ENCODE measurements around the gene EPS15.

Gene EPS15

DNA sequence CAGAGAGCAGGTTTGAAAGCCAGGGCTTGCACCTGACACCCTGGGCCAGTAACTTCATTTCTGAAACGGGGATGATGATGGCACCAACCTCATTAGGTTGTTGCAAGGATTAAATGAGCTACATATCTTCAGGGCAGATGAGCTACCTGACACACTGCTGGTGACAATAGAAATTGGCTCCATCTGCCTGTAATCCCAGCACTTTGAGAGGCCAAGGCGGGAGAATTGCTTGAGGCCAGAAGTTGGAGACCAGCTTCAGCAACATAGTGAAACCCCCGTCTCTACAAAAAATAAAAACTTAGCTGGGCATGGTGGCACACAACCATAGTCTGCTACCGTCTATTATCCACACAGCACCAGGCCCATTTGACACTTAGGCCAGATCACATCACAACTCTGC lies 182.4 kb downstream of the EPS15 start:
- ChIA-PET POLR2A (interaction anchor here (1.3 kb wide), 1 partner anchor 11 kb away, joined by 3 read pairs; no protein-coding TSS in a partner anchor), CTCF (interaction anchor here (0.6 kb wide), 1 partner anchor 38 kb away, joined by 6 read pairs; no protein-coding TSS in a partner anchor)
- Histone ChIP-seq H3K27ac (ENCODE audit: extremely low read depth, low read depth, low read length) (no peak overlapping the region), H3K9me3 (ENCODE audit: control insufficient read depth, insufficient read depth, low read depth, low read length) (no peaks in the 10 kb centered on the region), H3K36me3 (ENCODE audit: control insufficient read depth in 2 of 2, insufficient read depth in 1 of 2, low read length in 2 of 2) (no peaks in the 10 kb centered on the region), H3K4me3 (ENCODE audit: low read depth, low read length) (no peak overlapping the region), H3K4me1 (ENCODE audit: control insufficient read depth, insufficient read depth, low read length) (no peaks in the 10 kb centered on the region; the same call in 1 of the 2 replicates)
- TF ChIP-seq ZNF561 (tag by site-specific recombination; IDR thresholded peaks at IDR 0.05; ENCODE audit: borderline replicate concordance) (no peak), ZSCAN16 (tag by site-specific recombination; IDR thresholded peaks at IDR 0.05) (no peak), GFI1B (tag by site-specific recombination; IDR thresholded peaks at IDR 0.05) (no peak), ZNF37A (tag by site-specific recombination; IDR thresholded peaks at IDR 0.05) (no peak), ZNF571 (tag by site-specific recombination; IDR thresholded peaks at IDR 0.05) (no peak), ZNF311 (tag by site-specific recombination; IDR thresholded peaks at IDR 0.05; ENCODE audit: borderline replicate concordance) (no peak), ZNF600 (tag by site-specific recombination; IDR thresholded peaks at IDR 0.05) (no peak), ZNF510 (tag by site-specific recombination; IDR thresholded peaks at IDR 0.05; ENCODE audit: insufficient replicate concordance) (no peak), ZNF658 (tag by site-specific recombination; IDR thresholded peaks at IDR 0.05) (no peak)
- TF ChIP-seq, protein P1, sequence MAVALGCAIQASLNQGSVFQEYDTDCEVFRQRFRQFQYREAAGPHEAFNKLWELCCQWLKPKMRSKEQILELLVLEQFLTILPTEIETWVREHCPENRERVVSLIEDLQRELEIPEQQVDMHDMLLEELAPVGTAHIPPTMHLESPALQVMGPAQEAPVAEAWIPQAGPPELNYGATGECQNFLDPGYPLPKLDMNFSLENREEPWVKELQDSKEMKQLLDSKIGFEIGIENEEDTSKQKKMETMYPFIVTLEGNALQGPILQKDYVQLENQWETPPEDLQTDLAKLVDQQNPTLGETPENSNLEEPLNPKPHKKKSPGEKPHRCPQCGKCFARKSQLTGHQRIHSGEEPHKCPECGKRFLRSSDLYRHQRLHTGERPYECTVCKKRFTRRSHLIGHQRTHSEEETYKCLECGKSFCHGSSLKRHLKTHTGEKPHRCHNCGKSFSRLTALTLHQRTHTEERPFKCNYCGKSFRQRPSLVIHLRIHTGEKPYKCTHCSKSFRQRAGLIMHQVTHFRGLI (tag by site-specific recombination; IDR thresholded peaks at IDR 0.05) = no peak

DNA sequence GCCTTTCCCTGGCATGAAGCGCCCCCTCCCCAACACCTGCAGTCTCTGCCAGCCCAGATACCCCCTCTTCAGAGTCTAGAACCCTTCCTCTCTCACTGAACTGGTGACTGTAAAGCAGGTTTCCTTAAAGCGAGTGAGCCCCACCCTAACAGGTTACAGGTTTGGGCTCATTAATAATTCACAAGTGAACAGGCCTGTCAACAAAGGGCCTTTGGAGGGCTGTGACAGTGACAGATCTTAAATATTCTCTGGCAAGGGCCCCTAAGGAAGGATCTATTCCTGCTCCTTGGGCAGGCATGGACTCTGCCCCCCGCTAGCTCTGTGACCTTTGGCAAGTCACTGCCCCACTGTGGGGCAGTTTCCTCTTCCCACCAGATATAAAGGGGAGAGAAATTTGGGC lies 183.1 kb downstream of the EPS15 start:
- Histone ChIP-seq H3K4me1 (ENCODE audit: control insufficient read depth, insufficient read depth, low read length) (peaks cover 3% of the 10 kb centered on the region; the same call in 1 of the 2 replicates), H3K27ac (ENCODE audit: extremely low read depth, low read depth, low read length) (no peak overlapping the region), H3K9me3 (ENCODE audit: control insufficient read depth, insufficient read depth, low read depth, low read length) (no peaks in the 10 kb centered on the region), H3K4me3 (ENCODE audit: low read depth, low read length) (no peak overlapping the region), H3K36me3 (ENCODE audit: control insufficient read depth in 2 of 2, insufficient read depth in 1 of 2, low read length in 2 of 2) (no peaks in the 10 kb centered on the region)
- POLR2A ChIA-PET = interaction anchor here (0.7 to 1.3 kb wide), 2 partner anchors 10 to 199 kb away, joined by 3 to 4 read pairs; no protein-coding TSS in a partner anchor
- TF ChIP-seq, protein P1 (tag by site-specific recombination; IDR thresholded peaks at IDR 0.05) = peak; percentile 96
- TF ChIP-seq, protein P2, sequence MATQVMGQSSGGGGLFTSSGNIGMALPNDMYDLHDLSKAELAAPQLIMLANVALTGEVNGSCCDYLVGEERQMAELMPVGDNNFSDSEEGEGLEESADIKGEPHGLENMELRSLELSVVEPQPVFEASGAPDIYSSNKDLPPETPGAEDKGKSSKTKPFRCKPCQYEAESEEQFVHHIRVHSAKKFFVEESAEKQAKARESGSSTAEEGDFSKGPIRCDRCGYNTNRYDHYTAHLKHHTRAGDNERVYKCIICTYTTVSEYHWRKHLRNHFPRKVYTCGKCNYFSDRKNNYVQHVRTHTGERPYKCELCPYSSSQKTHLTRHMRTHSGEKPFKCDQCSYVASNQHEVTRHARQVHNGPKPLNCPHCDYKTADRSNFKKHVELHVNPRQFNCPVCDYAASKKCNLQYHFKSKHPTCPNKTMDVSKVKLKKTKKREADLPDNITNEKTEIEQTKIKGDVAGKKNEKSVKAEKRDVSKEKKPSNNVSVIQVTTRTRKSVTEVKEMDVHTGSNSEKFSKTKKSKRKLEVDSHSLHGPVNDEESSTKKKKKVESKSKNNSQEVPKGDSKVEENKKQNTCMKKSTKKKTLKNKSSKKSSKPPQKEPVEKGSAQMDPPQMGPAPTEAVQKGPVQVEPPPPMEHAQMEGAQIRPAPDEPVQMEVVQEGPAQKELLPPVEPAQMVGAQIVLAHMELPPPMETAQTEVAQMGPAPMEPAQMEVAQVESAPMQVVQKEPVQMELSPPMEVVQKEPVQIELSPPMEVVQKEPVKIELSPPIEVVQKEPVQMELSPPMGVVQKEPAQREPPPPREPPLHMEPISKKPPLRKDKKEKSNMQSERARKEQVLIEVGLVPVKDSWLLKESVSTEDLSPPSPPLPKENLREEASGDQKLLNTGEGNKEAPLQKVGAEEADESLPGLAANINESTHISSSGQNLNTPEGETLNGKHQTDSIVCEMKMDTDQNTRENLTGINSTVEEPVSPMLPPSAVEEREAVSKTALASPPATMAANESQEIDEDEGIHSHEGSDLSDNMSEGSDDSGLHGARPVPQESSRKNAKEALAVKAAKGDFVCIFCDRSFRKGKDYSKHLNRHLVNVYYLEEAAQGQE (tag by site-specific recombination; IDR thresholded peaks at IDR 0.05) = no peak
- TF ChIP-seq, protein P3, sequence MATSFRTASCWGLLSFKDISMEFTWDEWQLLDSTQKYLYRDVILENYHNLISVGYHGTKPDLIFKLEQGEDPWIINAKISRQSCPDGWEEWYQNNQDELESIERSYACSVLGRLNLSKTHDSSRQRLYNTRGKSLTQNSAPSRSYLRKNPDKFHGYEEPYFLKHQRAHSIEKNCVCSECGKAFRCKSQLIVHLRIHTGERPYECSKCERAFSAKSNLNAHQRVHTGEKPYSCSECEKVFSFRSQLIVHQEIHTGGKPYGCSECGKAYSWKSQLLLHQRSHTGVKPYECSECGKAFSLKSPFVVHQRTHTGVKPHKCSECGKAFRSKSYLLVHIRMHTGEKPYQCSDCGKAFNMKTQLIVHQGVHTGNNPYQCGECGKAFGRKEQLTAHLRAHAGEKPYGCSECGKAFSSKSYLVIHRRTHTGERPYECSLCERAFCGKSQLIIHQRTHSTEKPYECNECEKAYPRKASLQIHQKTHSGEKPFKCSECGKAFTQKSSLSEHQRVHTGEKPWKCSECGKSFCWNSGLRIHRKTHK (tag by site-specific recombination; IDR thresholded peaks at IDR 0.05) = no peak
- TF ChIP-seq IKZF3 (tag by site-specific recombination; IDR thresholded peaks at IDR 0.05) (no peak), ZNF701 (tag by site-specific recombination; IDR thresholded peaks at IDR 0.05) (no peak), MEIS1 (CRISPR knock-in tag; IDR thresholded peaks at IDR 0.05; ENCODE audit: borderline replicate concordance) (no peak), ZNF664 (tag by site-specific recombination; IDR thresholded peaks at IDR 0.05) (no peak), ZNF391 (tag by site-specific recombination; IDR thresholded peaks at IDR 0.05; ENCODE audit: borderline replicate concordance, low read depth) (no peak), ZNF155 (tag by site-specific recombination; IDR thresholded peaks at IDR 0.05) (no peak)
- CTCF ChIA-PET = no interaction called here
